ENCODE results near the gene ATP2B3. TPM values are rescaled to one million over a fixed set of nuclear protein-coding genes. Genes with fewer than 3 reads are reported as not detected.

The ATP2B3 gene
- total RNA-seq, 2 donors from 2014 or later = not detected

GRCh38 chrX:153486171-153486570, 31.3 kb upstream of the ATP2B3 start:
- ATAC-seq = no peak
- H3K27me3 ChIP-seq = no peaks in the 10 kb centered on the region

GRCh38 chrX:153487590-153488071, 29.8 kb upstream of the ATP2B3 start:
- 81% methylated on average over 10 of the region's 11 CpGs; no CpG with 5 or more reads in 1 of the 2 donors for WGBS, 2 donors
- ATAC-seq (no peak), DNase-seq (no peak)
- Histone ChIP-seq H3K4me1 (peaks cover 7% of the 10 kb centered on the region), H3K4me3 (no peak overlapping the region), H3K27me3 (no peaks in the 10 kb centered on the region), H3K9me3 (no peaks in the 10 kb centered on the region), H3K27ac (no peak overlapping the region), H3K36me3 (replicated peaks in 1 of 2; ENCODE audit: insufficient read depth in 1 of 2, low read depth in 2 of 2) (no peaks in the 10 kb centered on the region)
- TF ChIP-seq CTCF (IDR thresholded peaks at IDR 0.05) (no peak), POLR2A (IDR thresholded peaks at IDR 0.05) (no peak)
- intact Hi-C loops (cut with DNase I) = no loop called here

More at GRCh38 chrX:153486171-153486570, 31.3 kb upstream of the ATP2B3 start:
- 70 to 100% methylated on average over 2 to 7 of the region's 10 CpGs for WGBS, 2 donors
- no peaks in the 10 kb centered on the region for H3K36me3 ChIP-seq (replicated peaks in 1 of 2; ENCODE audit: insufficient read depth in 1 of 2, low read depth in 2 of 2)
- no peak overlapping the region for H3K27ac ChIP-seq
- DNase-seq = no peak
- TF ChIP-seq CTCF (IDR thresholded peaks at IDR 0.05) = no peak
- peaks cover 7% of the 10 kb centered on the region for H3K4me1 ChIP-seq
- no peak overlapping the region for H3K4me3 ChIP-seq
- no peaks in the 10 kb centered on the region for H3K9me3 ChIP-seq
- intact Hi-C loops (cut with DNase I) = no loop called here

GRCh38 chrX:153488231-153488914, 29.1 kb upstream of the ATP2B3 start:
- no peaks in the 10 kb centered on the region for H3K27me3 ChIP-seq
- TF ChIP-seq CTCF (IDR thresholded peaks at IDR 0.05) = no peak
- no peak for TF ChIP-seq POLR2A (IDR thresholded peaks at IDR 0.05)
- no peak overlapping the region for H3K4me3 ChIP-seq
- intact Hi-C loops (cut with DNase I) = no loop called here
- peaks cover 7% of the 10 kb centered on the region for H3K4me1 ChIP-seq
- no peaks in the 10 kb centered on the region for H3K9me3 ChIP-seq
- no peaks in the 10 kb centered on the region for H3K36me3 ChIP-seq (replicated peaks in 1 of 2; ENCODE audit: insufficient read depth in 1 of 2, low read depth in 2 of 2)
- DNase-seq = peak in 1 of 4 donors; percentile 16
- 28 to 64% methylated on average over 9 to 13 of the region's 27 CpGs for WGBS, 2 donors
- H3K27ac ChIP-seq = no peak overlapping the region
- ATAC-seq = no peak

GRCh38 chrX:153490217-153490930, 27.1 kb upstream of the ATP2B3 start:
- Histone ChIP-seq H3K36me3 (replicated peaks in 1 of 2; ENCODE audit: insufficient read depth in 1 of 2, low read depth in 2 of 2) (no peaks in the 10 kb centered on the region), H3K4me3 (no peak overlapping the region), H3K27me3 (no peaks in the 10 kb centered on the region), H3K4me1 (peaks cover 7% of the 10 kb centered on the region), H3K27ac (no peak overlapping the region), H3K9me3 (no peaks in the 10 kb centered on the region)
- DNase-seq (no peak), ATAC-seq (no peak)
- intact Hi-C loops (cut with DNase I) = no loop called here
- 74 to 100% methylated on average over 2 to 13 of the region's 20 CpGs for WGBS, 2 donors
- no peak for TF ChIP-seq POLR2A (IDR thresholded peaks at IDR 0.05)
- TF ChIP-seq CTCF (IDR thresholded peaks at IDR 0.05) = no peak
